ENCODE measurements around the gene MAL. TPM values are rescaled to one million over a fixed set of nuclear protein-coding genes. Genes with fewer than 3 reads are reported as not detected.

MAL gene
- total RNA-seq, 3 donors from 2014 or later, result 5.6 to 6.1 (median 6.1) TPM

DNA sequence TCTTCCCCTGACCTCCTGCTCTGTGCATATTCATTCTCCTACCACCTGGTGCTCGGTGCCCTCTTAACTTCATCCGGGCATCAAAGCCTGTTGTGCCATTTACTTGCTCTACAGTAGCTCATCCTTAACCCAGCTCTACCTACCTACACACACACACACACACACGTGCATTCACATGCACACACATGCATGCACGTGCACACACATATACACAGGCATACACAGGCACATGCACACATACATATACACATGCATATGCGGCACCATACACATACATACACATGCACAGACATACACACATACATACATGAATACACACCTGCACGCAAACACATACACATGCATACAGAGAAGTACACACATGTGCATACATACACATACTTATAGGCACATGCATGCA is 14.5 kb downstream of the MAL start:
- ATAC-seq (no peak), DNase-seq (no peak)
- H3K9me3 Mint-ChIP-seq, result peaks cover 35% of the 10 kb centered on the region
- H3K27me3 Mint-ChIP-seq (ENCODE audit: low read depth), result no peaks in the 10 kb centered on the region
- H3K4me3 Mint-ChIP-seq, result no peak overlapping the region
- peaks cover 21% of the 10 kb centered on the region for H3K36me3 Mint-ChIP-seq (ENCODE audit: insufficient read depth)
- peaks cover 77% of the 10 kb centered on the region for H3K4me1 Mint-ChIP-seq (ENCODE audit: low read depth)

DNA sequence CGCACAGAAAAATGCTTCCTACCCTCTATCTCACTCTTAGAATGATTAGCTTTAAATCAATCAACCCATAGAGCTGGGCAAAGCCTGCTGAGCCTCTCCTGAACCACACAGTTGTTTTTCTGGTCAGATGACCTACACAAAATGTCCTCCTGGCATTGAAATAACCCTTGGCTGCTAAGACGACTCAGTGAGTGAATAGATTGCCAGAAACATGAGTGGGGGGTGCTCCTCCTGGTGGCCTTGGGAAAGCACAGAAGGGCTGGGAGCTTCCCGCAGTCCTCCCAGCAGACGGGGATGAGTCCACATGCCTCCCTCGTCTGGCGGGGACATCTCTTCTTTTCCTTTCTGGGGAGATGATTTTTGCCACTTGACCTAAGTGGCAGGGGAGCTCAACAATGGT is 14.9 kb downstream of the MAL start:
- no peak for ATAC-seq
- peaks cover 21% of the 10 kb centered on the region for H3K36me3 Mint-ChIP-seq (ENCODE audit: insufficient read depth)
- no peaks in the 10 kb centered on the region for H3K27me3 Mint-ChIP-seq (ENCODE audit: low read depth)
- peaks cover 35% of the 10 kb centered on the region for H3K9me3 Mint-ChIP-seq
- peaks cover 77% of the 10 kb centered on the region for H3K4me1 Mint-ChIP-seq (ENCODE audit: low read depth)
- no peak overlapping the region for H3K4me3 Mint-ChIP-seq
- DNase-seq, result no peak

DNA sequence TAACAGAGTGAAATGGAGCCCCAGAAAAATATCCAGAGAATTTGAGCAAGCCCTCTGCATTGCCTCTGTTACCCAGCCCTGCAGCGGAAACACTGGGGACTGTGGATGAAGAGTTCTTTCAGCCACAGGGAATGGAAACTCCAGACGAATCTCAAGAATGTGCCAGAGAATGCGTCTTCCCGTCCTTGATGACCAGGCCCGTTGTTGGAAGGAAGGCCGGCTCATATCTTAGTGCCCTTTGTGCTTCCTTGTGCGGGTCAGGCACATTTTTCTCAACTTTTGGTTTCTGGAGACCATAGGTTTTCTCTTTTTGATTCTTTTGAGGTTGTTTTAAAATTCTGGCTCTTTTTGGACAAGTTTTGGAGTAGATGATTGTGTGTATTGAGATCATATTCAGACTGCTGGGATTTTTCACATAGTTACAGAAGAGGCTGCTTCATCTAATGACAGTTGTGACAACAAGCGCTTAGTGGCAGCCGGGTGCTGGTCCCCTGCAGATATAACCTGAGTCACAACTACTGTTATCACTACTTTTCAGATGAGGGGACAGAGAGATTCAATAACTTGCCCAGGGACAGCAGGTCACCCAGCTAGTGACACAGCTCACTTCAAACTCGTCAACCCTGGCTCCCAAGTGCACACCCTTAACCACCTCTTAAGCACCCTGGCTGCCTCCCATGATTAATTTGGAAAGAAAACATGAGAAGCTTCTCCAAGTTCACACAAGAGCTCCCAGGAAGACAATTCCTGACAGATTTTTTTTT is 15.7 kb downstream of the MAL start:
- ATAC-seq, result peak in 1 of 2 donors; percentile 23

DNA sequence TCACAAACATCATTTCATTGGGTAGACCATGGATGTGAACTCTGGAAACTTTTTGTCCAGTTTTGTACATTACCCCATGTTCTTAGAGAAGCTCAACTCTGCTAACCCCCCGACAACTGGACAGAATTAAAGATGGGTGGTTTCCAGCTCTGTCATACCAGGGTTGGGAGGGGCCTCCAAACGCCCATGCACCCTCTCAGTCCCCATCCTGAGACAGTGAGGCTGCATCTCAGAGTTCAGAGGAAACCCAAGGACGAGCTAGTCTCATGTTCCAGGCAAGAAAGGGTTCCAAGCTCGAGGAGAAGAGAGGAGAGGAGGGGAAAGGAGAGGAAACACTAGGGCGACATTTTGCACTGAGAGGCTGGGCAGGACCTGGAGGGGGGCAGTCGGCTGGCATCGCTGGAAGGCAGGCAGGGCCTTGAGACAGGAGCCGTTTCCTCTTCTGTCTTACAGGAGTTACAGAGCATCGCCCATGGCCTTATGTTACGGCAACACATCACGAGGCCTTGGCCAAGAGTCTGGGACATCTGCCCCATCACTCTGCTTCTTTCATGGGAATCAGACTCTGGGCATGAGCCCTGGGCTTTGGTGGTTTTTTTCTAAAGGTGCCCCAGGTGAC is 16.4 kb downstream of the MAL start:
- peak; percentile 29 to 36 for ATAC-seq
- Mint-ChIP-seq H3K9me3 (peaks cover 28% of the 10 kb centered on the region), H3K4me1 (ENCODE audit: low read depth) (peaks cover 77% of the 10 kb centered on the region), H3K4me3 (no peak overlapping the region), H3K27me3 (ENCODE audit: low read depth) (no peaks in the 10 kb centered on the region), H3K36me3 (ENCODE audit: insufficient read depth) (peaks cover 17% of the 10 kb centered on the region)
- DNase-seq, result no peak

More for the DNA sequence above, 15.7 kb downstream of the MAL start:
- peaks cover 21% of the 10 kb centered on the region for H3K36me3 Mint-ChIP-seq (ENCODE audit: insufficient read depth)
- no peak overlapping the region for H3K4me3 Mint-ChIP-seq
- H3K9me3 Mint-ChIP-seq, result peaks cover 35% of the 10 kb centered on the region
- no peaks in the 10 kb centered on the region for H3K27me3 Mint-ChIP-seq (ENCODE audit: low read depth)
- DNase-seq, result no peak
- H3K4me1 Mint-ChIP-seq (ENCODE audit: low read depth), result peaks cover 77% of the 10 kb centered on the region

DNA sequence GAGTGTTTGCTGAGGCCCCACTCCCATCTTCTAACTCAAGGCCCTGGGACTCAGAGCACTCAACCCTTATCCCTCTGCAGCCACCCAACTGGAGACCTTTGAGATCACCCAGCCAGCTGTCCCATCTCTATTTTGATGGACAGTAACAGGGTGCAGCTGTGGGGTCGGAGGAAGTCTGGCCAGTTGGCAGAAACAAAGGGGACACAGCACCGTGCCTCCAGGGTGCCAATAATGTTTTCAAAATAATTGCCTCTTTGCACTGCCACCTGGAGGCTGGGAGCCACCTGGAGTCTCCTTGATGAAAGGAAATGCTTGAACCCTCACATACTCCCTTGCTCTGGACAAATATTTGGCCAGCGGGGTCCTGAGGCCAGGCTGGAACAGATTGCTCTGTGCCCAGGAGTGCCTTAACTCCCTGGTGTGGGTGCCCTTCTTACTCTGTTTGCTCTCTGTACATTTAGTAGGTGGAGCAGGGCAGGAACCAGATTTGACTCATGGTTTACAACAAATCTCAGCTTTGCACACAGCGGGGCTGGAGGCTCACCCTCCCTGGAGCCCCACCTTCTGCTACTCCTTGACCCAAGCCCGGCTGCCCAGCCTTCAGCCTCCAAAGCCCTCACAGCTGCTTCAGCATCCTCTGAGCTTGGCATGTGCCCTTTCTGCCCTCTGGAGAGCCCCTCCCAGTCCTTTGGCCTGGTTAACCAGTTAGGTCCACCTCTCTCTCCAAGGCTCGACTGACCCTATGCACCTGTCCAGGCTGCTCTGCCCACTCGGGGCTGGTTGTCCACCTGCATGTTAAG is 17.2 kb downstream of the MAL start:
- ATAC-seq (no peak), DNase-seq (no peak)
- peaks cover 14% of the 10 kb centered on the region for H3K36me3 Mint-ChIP-seq (ENCODE audit: insufficient read depth)
- H3K27me3 Mint-ChIP-seq (ENCODE audit: low read depth), result no peaks in the 10 kb centered on the region
- peaks cover 21% of the 10 kb centered on the region for H3K9me3 Mint-ChIP-seq
- peaks cover 72% of the 10 kb centered on the region for H3K4me1 Mint-ChIP-seq (ENCODE audit: low read depth)
- H3K4me3 Mint-ChIP-seq, result no peak overlapping the region

DNA sequence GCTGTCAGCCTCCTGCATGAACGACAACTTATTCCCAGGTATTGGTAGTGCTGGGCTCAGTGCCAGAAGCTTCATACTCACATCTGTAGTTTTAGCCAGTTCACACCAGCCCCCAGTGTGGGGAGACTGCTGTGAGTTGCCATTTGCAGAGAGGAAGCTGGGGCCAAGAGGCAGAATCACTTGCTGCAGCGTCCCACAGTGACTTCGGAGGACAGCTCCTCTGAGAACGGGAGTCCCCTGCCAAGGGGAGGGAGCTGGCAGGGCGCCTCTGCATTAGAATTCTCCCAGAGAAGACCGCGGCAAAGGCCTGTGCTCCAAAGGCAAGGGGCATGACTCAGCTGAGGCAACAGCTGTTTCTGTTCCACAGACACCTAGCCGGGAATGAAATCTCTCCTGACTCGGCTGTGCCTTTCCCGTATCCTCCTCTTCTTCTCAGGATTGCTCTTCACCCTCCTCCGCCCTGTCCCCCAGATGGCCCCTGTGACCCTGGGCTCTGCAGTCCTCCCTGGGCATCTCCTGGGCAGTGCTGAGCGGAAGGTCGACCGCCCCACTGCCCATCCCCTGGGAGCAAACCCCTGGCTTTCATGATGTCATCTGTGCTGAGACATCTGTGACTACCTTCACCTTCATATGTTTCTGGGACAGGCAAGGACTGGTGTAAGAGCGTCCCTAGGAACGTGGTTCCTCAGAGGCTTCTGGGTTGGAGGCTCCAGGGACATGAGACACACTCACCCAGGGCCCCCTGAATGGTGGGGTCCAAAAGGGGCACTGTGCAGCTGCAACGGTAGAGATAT is 18.0 kb downstream of the MAL start:
- H3K36me3 Mint-ChIP-seq (ENCODE audit: insufficient read depth), result peaks cover 8% of the 10 kb centered on the region
- peaks cover 66% of the 10 kb centered on the region for H3K4me1 Mint-ChIP-seq (ENCODE audit: low read depth)
- no peak for DNase-seq
- no peaks in the 10 kb centered on the region for H3K27me3 Mint-ChIP-seq (ENCODE audit: low read depth)
- peaks cover 12% of the 10 kb centered on the region for H3K9me3 Mint-ChIP-seq
- no peak overlapping the region for H3K4me3 Mint-ChIP-seq
- peak; percentile 11 to 39 for ATAC-seq

DNA sequence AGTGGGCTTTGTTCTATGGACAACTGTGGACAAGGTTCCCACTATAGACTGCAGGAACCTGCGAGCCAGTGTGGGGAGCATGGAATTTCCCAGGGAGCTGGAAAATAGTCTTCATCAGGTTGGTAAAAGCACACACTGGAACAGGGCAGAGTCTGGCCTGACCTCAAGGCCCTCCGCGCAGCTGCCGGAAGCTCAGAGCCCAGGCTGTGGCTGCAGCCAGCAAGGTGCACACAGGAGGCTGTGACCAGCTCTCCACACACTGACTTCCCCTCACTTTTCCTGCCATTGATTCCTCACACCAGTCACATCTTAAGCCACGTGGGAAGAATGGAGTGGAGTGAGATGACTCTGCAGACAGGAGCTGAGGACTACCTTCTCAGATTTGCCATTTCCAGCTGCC is 19.1 kb downstream of the MAL start:
- Mint-ChIP-seq H3K27me3 (ENCODE audit: low read depth) (no peaks in the 10 kb centered on the region), H3K4me1 (ENCODE audit: low read depth) (peaks cover 62% of the 10 kb centered on the region), H3K9me3 (peaks cover 3% of the 10 kb centered on the region), H3K36me3 (ENCODE audit: insufficient read depth) (peaks cover 6% of the 10 kb centered on the region), H3K4me3 (no peak overlapping the region)
- ATAC-seq, result no peak
- DNase-seq, result no peak

DNA sequence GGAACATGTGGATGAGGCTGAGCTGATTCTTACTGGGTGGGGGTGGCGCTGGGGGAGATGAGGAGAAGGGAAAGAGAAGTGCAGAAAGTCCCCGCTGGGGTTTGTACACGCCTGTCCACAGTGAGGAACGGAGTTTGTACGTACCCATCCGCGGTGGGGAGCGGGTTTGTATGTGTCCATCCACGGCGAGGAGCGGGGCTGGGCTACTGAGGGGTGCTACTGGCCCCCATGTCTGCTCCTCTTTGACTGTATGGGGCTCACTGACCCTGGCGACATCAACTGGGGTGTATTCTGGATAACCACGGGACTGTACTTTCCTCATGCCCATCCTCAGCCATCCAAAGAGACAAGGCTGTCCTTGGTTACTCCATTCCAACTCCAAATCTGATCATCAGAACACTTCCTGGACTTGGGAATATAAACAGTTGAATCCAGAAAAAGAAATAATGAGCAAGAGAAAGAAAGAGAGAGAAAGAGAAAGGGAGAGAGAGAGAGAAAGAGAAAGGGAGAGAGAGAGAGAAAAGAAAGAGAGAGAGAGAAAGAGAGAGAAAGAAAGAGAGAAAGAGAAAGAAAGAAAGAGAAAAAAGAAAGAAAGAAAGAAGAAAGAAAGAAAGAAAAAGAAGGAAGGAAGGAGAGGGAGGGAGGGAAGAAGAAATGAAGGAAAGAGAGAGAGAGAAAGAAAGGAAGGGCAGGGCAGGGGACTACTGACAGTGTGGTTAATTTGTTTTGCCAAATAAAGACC is 21.0 kb downstream of the MAL start:
- DNase-seq (no peak), ATAC-seq (no peak)
- Mint-ChIP-seq H3K36me3 (ENCODE audit: insufficient read depth) (peaks cover 6% of the 10 kb centered on the region), H3K4me1 (ENCODE audit: low read depth) (peaks cover 59% of the 10 kb centered on the region), H3K4me3 (no peak overlapping the region), H3K9me3 (no peaks in the 10 kb centered on the region), H3K27me3 (ENCODE audit: low read depth) (no peaks in the 10 kb centered on the region)

DNA sequence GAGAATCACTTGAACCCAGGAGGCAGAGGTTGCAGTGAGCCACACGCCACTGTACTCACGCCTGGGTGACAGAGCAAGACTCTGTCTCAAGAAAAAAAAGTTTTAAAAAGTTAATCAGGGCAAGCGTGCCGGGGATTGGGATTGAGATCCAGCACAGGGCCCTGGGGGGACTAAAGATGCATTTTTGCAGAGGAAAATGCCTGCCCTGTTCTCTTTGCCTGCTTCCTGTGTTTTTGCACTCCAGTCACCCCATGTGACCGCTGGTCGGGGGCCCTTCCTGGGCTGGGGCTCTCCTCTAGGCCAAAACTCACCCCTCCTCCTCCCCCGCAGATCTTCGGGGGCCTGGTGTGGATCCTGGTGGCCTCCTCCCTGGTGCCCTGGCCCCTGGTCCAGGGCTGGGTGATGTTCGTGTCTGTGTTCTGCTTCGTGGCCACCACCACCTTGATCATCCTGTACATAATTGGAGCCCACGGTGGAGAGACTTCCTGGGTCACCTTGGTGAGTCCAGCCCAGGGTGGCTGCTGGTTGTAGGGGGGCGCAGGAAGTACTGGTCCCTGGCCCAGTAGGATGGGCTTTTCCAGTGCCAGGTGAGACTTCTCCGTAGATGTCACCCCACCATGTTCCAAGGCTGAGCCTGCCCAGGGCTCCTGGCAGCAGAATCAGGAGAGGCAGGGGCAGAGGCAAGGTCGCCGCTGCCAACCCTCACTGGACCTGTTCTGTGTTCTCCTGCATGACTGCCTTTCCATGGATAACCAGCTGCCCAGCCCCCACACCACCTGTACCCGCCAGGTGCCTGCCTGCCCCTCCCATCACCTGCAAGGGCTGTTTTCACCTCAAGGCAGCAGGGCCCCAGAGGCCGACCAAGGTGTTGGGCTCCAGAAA is 22.4 kb downstream of the MAL start:
- no peaks in the 10 kb centered on the region for H3K27me3 Mint-ChIP-seq (ENCODE audit: low read depth)
- peaks cover 4% of the 10 kb centered on the region for H3K36me3 Mint-ChIP-seq (ENCODE audit: insufficient read depth)
- DNase-seq (no peak), ATAC-seq (no peak)
- peaks cover 50% of the 10 kb centered on the region for H3K4me1 Mint-ChIP-seq (ENCODE audit: low read depth)
- H3K4me3 Mint-ChIP-seq, result no peak overlapping the region
- H3K9me3 Mint-ChIP-seq, result no peaks in the 10 kb centered on the region

DNA sequence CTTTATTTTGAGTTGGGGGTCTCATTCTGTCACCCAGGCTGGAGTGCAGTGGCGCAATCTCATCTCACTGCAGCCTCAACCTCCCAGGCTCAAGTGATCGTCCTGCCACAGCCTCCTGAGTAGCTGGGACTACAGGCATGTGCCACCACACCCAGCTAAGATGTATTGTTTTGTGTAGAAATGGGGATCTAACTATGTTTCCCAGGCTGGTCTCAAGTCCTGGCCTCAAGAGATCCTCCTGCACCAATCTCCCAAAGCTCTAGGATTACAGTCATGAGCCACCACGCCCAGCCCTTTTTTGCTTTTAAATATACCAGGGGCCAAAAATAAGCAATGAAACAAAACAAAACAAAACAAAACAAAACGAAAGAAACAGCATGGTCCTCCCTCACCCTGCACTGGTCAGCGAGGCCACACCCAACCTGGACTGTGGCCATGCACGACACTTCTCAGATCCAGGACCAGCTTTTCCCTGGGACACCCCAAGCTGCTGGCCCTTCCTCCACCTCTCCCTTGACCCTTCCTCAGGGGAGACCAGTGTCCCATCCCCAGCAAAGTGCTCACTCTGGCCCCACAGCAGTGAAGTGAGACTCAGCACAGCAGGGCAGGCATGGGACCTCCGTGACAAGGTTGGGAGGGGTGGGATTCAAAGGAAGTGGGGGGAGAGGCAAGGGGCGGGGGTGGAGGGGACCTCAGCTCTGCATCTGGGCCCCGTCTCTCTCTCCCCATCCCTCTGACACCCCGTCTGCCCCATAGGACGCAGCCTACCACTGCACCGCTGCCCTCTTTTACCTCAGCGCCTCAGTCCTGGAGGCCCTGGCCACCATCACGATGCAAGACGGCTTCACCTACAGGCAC is 23.5 kb downstream of the MAL start:
- no peak for ATAC-seq
- Mint-ChIP-seq H3K27me3 (ENCODE audit: low read depth) (no peaks in the 10 kb centered on the region), H3K4me1 (ENCODE audit: low read depth) (peaks cover 47% of the 10 kb centered on the region), H3K9me3 (no peaks in the 10 kb centered on the region), H3K36me3 (ENCODE audit: insufficient read depth) (peaks cover 5% of the 10 kb centered on the region), H3K4me3 (no peak overlapping the region)
- DNase-seq, result no peak

DNA sequence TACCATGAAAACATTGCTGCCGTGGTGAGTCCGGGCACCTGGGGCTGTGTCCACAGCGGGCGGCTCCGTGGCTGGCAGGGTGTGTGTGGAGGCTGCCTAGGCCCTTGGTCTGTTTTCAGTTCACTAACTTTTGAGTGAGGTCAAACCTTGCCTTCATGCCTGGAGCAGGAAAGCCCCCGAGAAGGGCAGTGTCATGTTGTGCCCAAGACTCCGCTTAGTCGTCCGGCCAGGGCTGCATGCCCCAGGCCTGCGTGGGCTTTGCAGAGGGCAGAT is 24.1 kb downstream of the MAL start:
- DNase-seq, result no peak
- H3K36me3 Mint-ChIP-seq (ENCODE audit: insufficient read depth), result peaks cover 5% of the 10 kb centered on the region
- peaks cover 49% of the 10 kb centered on the region for H3K4me1 Mint-ChIP-seq (ENCODE audit: low read depth)

DNA sequence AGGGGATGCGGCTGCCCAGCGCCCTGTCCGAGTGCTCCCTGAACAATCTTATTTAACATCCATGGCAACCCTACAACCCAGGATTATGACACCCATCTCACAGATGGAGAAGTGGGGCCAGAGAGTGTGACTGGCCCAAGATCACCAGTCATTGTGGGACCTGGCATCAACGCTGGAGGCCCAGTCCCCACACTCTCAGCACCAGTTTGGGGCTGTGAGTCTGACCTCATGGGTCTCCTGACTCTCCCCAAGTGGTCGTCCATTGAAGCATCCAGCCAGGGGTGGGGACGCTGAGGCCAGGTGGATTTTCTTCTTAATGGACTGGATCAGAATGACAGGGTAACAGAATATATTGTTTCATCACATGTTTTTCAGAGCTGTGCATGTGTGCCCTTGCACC is 24.5 kb downstream of the MAL start:
- DNase-seq (no peak), ATAC-seq (no peak)
- Mint-ChIP-seq H3K27me3 (ENCODE audit: low read depth) (no peaks in the 10 kb centered on the region), H3K4me1 (ENCODE audit: low read depth) (peaks cover 51% of the 10 kb centered on the region), H3K4me3 (no peak overlapping the region), H3K36me3 (ENCODE audit: insufficient read depth) (peaks cover 5% of the 10 kb centered on the region), H3K9me3 (no peaks in the 10 kb centered on the region)

More for the DNA sequence above, 24.1 kb downstream of the MAL start:
- no peaks in the 10 kb centered on the region for H3K27me3 Mint-ChIP-seq (ENCODE audit: low read depth)
- ATAC-seq, result no peak
- no peaks in the 10 kb centered on the region for H3K9me3 Mint-ChIP-seq
- H3K4me3 Mint-ChIP-seq, result no peak overlapping the region
